SIG-M5 (cell line): Measurements from ENCODE around the gene FRMPD4.
"Not testable (repeated sequence)": the region's sequence is repeated elsewhere in the genome, so short reads cannot be mapped to it uniquely, and the experiment has no call there.

Source experiments
- DNase-seq: peaks from one replicate; lab custom pipeline; 2025; lab: John Stamatoyannopoulos, UW

FRMPD4 gene

GRCh38 chrX:12138361-12139313 is at the start of gene FRMPD4:
Gene FRMPD4, plus strand, starts transcription at chrX:12138473. Its CDS starts 499 bp downstream, at chrX:12138972.
- DNase-seq: no peak

- DNase-seq: no peak
These were observed 48.5 kb upstream of the FRMPD4 start for GRCh38 chrX:12089740-12090139.

GRCh38 chrX:12113321-12113720 is 25.0 kb upstream of the FRMPD4 start:
- DNase-seq: no peak

- no peak for DNase-seq
These were observed 22.9 kb upstream of the FRMPD4 start for GRCh38 chrX:12115377-12115776.

GRCh38 chrX:12118134-12118533 is 20.1 kb upstream of the FRMPD4 start:
- no peak for DNase-seq

GRCh38 chrX:12128017-12128416 is 10.3 kb upstream of the FRMPD4 start:
- no peak for DNase-seq

- DNase-seq: no peak
These were observed 317 bp upstream of the FRMPD4 start for GRCh38 chrX:12137951-12138360.

- no peak for DNase-seq
These were observed 1.8 kb downstream of the FRMPD4 start for GRCh38 chrX:12139934-12140611.

- no peak for DNase-seq
These were observed 3.2 kb downstream of the FRMPD4 start for GRCh38 chrX:12141511-12141910.

GRCh38 chrX:12142661-12143060 is 4.4 kb downstream of the FRMPD4 start:
- DNase-seq: no peak

- no peak for DNase-seq
These were observed 7.1 kb downstream of the FRMPD4 start for GRCh38 chrX:12145402-12145801.

- DNase-seq: no peak
These were observed 11.6 kb downstream of the FRMPD4 start for GRCh38 chrX:12149670-12150407.

- no peak for DNase-seq
These were observed 15.0 kb downstream of the FRMPD4 start for GRCh38 chrX:12153317-12153716.

- no peak for DNase-seq
These were observed 15.5 kb downstream of the FRMPD4 start for GRCh38 chrX:12153741-12154140.

- DNase-seq: no peak
These were observed 21.5 kb downstream of the FRMPD4 start for GRCh38 chrX:12159799-12160198.

GRCh38 chrX:12162420-12162819 is 24.1 kb downstream of the FRMPD4 start:
- no peak for DNase-seq

GRCh38 chrX:12164180-12164579 is 25.9 kb downstream of the FRMPD4 start:
- DNase-seq: not testable (repeated sequence)

GRCh38 chrX:12170755-12171154 is 32.5 kb downstream of the FRMPD4 start:
- no peak for DNase-seq

- DNase-seq: no peak
These were observed 36.1 kb downstream of the FRMPD4 start for GRCh38 chrX:12174358-12174757.

- DNase-seq: no peak
These were observed 58.8 kb downstream of the FRMPD4 start for GRCh38 chrX:12197030-12197429.

- DNase-seq: no peak
These were observed 68.1 kb downstream of the FRMPD4 start for GRCh38 chrX:12206413-12206812.

- no peak for DNase-seq
These were observed 72.0 kb downstream of the FRMPD4 start for GRCh38 chrX:12210196-12210815.
